WERI-Rb-1 (cell line): ENCODE results near the gene SEC31A.

Experiments
- DNase-seq: peaks from one replicate; pipeline ENCODE4 v3.0.0-alpha.2; 2020
- H3K27ac ChIP-seq: fragments of 250-450 bp; sonication (Bioruptor Pico); 2 replicates; pipeline ENCODE4 v1.5.1; 2020; ENCODE audit warnings: mild to moderate bottlenecking, moderate library complexity
- H3K27me3 ChIP-seq: fragments of 250-450 bp; sonication (Bioruptor Pico); 2 replicates; pipeline ENCODE4 v1.5.1; 2021; ENCODE audit warnings: mild to moderate bottlenecking, low read depth, moderate library complexity; ENCODE audit not compliant: insufficient read depth, severe bottlenecking
- H3K36me3 ChIP-seq: fragments of 250-450 bp; sonication (Bioruptor Pico); 2 replicates; pipeline ENCODE4 v1.5.1; 2020; ENCODE audit warnings: mild to moderate bottlenecking, moderate library complexity
- H3K4me3 ChIP-seq: 2 replicates; pipeline ENCODE4 v1.5.1; 2011; ENCODE audit warnings: low read depth, mild to moderate bottlenecking, control low read depth, low read length
- H3K9me3 ChIP-seq: fragments of 250-450 bp; sonication (Bioruptor Pico); 2 replicates; pipeline ENCODE4 v1.5.1; 2021; ENCODE audit warnings: mild to moderate bottlenecking, moderate library complexity; ENCODE audit not compliant: severe bottlenecking
- TF ChIP-seq, protein P1 (sequence below): IDR thresholded peaks from 2 replicates; pipeline ENCODE4 v1.5.1; 2011; ENCODE audit warnings: low read depth, mild to moderate bottlenecking, control low read depth, inconsistent platforms, low read length

Gene SEC31A

DNA sequence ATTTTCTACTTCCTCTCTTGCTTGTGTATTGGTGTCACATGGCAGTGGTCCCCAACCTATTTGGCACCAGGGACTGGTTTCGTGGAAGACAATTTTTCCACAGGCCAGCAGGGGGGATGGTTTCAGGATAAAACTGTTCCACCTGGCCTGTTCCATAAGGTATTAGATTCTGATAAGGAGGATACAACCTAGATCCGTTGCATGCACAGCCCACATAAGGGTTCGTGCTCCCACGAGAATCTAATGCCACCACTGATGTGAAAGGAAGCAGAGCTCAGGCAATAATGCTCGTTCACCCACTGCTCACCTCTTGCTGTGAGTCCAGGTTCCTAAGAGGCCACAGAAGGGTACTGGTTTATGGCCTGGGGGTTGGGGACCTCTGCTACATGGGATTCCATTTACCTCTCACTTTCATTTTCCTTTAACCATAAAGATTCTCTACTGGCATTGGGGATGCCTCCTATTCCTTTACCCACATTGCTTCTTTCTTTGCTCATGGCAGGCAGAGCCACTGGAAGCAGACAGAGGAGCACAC lies 38.1 kb downstream of the SEC31A start:
- Histone ChIP-seq H3K9me3 (no peaks in the 10 kb centered on the region), H3K36me3 (peaks cover 84% of the 10 kb centered on the region), H3K27me3 (no peaks in the 10 kb centered on the region), H3K4me3 (no peak overlapping the region), H3K27ac (no peak overlapping the region)
- DNase-seq: peak; percentile 25
- TF ChIP-seq, protein P1, sequence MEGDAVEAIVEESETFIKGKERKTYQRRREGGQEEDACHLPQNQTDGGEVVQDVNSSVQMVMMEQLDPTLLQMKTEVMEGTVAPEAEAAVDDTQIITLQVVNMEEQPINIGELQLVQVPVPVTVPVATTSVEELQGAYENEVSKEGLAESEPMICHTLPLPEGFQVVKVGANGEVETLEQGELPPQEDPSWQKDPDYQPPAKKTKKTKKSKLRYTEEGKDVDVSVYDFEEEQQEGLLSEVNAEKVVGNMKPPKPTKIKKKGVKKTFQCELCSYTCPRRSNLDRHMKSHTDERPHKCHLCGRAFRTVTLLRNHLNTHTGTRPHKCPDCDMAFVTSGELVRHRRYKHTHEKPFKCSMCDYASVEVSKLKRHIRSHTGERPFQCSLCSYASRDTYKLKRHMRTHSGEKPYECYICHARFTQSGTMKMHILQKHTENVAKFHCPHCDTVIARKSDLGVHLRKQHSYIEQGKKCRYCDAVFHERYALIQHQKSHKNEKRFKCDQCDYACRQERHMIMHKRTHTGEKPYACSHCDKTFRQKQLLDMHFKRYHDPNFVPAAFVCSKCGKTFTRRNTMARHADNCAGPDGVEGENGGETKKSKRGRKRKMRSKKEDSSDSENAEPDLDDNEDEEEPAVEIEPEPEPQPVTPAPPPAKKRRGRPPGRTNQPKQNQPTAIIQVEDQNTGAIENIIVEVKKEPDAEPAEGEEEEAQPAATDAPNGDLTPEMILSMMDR: peak; percentile 28; the same call in 1 of the 2 replicates

DNA sequence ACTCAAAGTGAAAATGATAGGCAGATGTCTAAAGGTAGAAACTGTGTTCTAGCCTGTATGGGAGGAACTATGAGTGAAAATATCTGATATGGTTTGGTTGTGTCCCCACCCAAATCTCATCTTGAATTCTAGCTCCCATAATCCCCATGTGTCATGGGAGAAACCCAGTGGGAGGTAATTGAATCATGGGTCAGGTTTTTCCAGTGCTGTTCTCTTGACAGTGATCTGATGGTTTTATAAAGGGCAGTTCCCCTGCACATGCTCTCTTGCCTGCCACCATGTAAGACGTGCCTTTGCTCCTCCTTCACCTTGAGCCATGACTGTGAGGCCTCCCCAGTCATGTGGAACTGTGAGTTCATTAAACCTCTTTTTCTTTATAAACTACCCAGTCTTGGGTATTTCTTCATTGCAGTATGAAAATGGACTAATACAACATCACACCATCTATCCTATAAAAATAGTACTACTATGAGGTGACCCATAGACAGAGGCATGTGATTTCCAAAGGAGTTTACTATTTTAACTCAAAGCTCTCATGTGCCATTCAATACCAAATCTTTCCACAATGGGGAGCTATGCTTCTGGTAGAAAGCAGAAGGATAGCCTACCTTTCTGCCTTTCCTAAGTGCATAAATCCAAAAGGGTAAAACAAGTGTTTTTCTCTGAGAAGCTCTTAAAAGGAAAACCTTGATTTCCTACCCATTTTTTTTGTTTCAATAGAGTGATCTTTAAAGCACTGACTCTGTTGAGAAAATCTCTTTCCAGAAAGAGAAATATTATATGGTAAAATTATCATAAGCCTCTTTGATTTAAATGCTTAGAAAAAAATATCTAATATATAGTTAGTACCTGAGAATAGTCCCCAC lies 38.8 kb downstream of the SEC31A start:
- no peak overlapping the region for H3K27ac ChIP-seq
- H3K9me3 ChIP-seq: no peaks in the 10 kb centered on the region
- TF ChIP-seq, protein P1: peak; percentile 61
- H3K36me3 ChIP-seq: peaks cover 88% of the 10 kb centered on the region
- no peaks in the 10 kb centered on the region for H3K27me3 ChIP-seq
- H3K4me3 ChIP-seq: no peak overlapping the region
- DNase-seq: no peak

DNA sequence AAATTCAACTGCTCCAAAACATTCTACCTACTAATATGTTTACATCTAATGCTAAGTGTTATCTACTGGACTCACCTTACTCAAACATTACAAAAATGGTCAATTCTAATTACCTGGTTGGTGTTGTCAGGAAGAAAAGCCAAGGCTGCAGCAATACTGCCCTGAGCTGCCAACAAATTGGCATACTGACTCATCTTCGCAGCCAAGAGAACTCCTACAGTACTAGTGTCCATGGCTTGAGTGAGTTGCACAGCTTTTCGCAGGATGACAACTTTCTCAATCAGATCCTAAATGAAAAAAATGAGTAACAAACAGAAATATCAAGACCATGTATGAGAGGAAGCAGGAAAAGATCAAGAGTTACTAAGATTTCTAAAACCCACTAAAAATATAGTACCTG lies 39.6 kb downstream of the SEC31A start:
- H3K27ac ChIP-seq: no peak overlapping the region
- TF ChIP-seq, protein P1: no peak
- no peak overlapping the region for H3K4me3 ChIP-seq
- H3K27me3 ChIP-seq: no peaks in the 10 kb centered on the region
- peaks cover 85% of the 10 kb centered on the region for H3K36me3 ChIP-seq
- H3K9me3 ChIP-seq: no peaks in the 10 kb centered on the region
- no peak for DNase-seq

DNA sequence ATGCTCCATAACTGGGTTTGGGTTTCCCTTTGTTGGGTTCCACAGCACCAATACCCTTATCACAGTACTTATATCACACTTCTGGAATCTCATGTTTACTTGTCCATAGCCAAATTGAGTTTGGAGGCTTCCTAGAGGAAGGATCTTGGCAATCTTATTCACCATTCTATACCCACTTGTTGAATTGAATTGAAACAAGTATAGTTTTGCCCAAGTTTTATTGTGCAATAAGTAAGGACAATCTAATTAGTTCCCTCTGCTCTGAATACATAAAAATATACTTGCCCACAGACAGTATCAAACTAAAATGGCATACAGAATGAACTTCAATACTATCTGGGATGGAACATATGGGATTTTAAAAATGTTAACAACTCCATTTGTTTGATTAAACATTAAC lies 40.3 kb downstream of the SEC31A start:
- Histone ChIP-seq H3K27ac (no peak overlapping the region), H3K27me3 (no peaks in the 10 kb centered on the region), H3K9me3 (no peaks in the 10 kb centered on the region), H3K36me3 (peaks cover 79% of the 10 kb centered on the region), H3K4me3 (no peak overlapping the region)
- TF ChIP-seq, protein P1: no peak
- no peak for DNase-seq

DNA sequence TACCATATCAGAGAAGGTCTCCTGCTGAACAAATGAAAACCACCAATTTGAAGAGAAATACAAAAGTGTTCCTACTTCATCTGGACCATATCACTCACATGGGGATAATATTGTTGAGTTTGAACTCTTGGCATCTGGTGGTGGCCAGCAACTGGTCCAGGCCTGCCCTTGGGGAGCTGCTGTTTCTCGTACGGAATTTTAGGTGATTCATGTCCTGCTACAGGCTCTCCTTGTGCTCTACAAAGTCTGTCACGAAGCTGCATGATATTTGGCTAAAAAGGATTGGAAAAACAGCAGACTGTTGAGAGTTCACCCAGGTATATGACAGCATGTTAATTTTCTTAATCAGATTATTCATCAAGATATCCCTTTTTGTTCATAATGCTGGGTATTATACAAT lies 42.2 kb downstream of the SEC31A start:
- Histone ChIP-seq H3K36me3 (peaks cover 79% of the 10 kb centered on the region), H3K4me3 (no peak overlapping the region), H3K27ac (no peak overlapping the region), H3K27me3 (no peaks in the 10 kb centered on the region), H3K9me3 (no peaks in the 10 kb centered on the region)
- TF ChIP-seq, protein P1: no peak
- DNase-seq: no peak
